A549 (cell line): ENCODE data around the gene MYBPHL. TPM values are rescaled to one million over a fixed set of nuclear protein-coding genes. Genes with fewer than 3 reads are reported as not detected.

Source experiments
- ATAC-seq, 2 experiments: fragments of 200-7000 bp in 1 of 2; fragments of >200 bp in 1 of 2; cut with Nextera tagmentation in 1 of 2; cut with Tn5 transposase in 1 of 2; 3 replicates each; pipeline versions ENCODE4 v1.8.0 to v1.9.1; 2018 to 2020; ENCODE audit warnings: mild to moderate bottlenecking in 1 of 2, moderate library complexity in 1 of 2
- CTCF ChIA-PET: fragments of 300-600 bp; sonication (Branson Sonifier 250); formaldehyde crosslinking; extraction: SDS; loops from one replicate; lab custom pipeline; 2021; ENCODE audit warnings: antibody characterized with exemption, inconsistent platforms; lab: Yijun Ruan, JAX
- POLR2A ChIA-PET: fragments of 350-600 bp; formaldehyde crosslinking; extraction: SDS; loops from one replicate; lab custom pipeline; 2021; ENCODE audit warnings: antibody characterized with exemption, inconsistent platforms; lab: Yijun Ruan, JAX
- DNase-seq, 2 experiments: peaks; one replicate each; pipeline versions ENCODE4 v3.0.0 to v3.0.0-alpha.2; 2011 to 2016; ENCODE audit warnings: low read depth in 1 of 2, low spot score in 1 of 2
- FAIRE-seq: peaks from 2 replicates; lab custom pipeline; 2011; peaks lifted over from hg19 to GRCh38; lab: Jason Lieb, UNC
- H3K27ac ChIP-seq, 2 experiments: fragments of >200 bp; sonication (Bioruptor Twin); formaldehyde crosslinking; 3 replicates each; pipeline ENCODE4 v1.5.1; 2016 to 2017
- H3K4me1 ChIP-seq: fragments of >200 bp; sonication (Bioruptor Twin); formaldehyde crosslinking; 3 replicates; pipeline ENCODE4 v1.6.1; 2016
- H3K4me2 ChIP-seq: fragments of >200 bp; sonication (Bioruptor Twin); formaldehyde crosslinking; 3 replicates; pipeline ENCODE4 v1.6.1; 2016
- H3K4me3 ChIP-seq: fragments of >200 bp; sonication (Bioruptor Twin); formaldehyde crosslinking; 3 replicates; pipeline ENCODE4 v1.5.1; 2016
- H3K9me3 ChIP-seq: fragments of >200 bp; sonication (Bioruptor Twin); formaldehyde crosslinking; 3 replicates; pipeline ENCODE4 v1.6.1; 2016
- CEBPB ChIP-seq, 2 experiments: fragments of >200 bp in 1 of 2; sonication (Bioruptor Twin) in 1 of 2; formaldehyde crosslinking in 1 of 2; IDR thresholded peaks; 2 replicates each; pipeline ENCODE4 v1.6.1; 2012 to 2016
- CHD4 ChIP-seq: fragments of 200-600 bp; sonication (generic); IDR thresholded peaks from 2 replicates; pipeline ENCODE4 v1.6.1; 2016; ENCODE audit warnings: antibody characterized with exemption, mild to moderate bottlenecking, borderline replicate concordance
- EHF ChIP-seq: fragments of 250-450 bp; sonication (Bioruptor Pico); IDR thresholded peaks from 2 replicates; pipeline ENCODE4 v1.5.0; 2020; ENCODE audit warnings: mild to moderate bottlenecking
- EHMT2 ChIP-seq: fragments of 200-600 bp; sonication (generic); IDR thresholded peaks from 2 replicates; pipeline ENCODE4 v1.6.1; 2016; ENCODE audit warnings: antibody characterized with exemption, low read depth, mild to moderate bottlenecking, moderate library complexity
- FOSL2 ChIP-seq, 2 experiments: fragments of 450-650 bp in 1 of 2; fragments of >200 bp in 1 of 2; sonication (Bioruptor Twin) in 1 of 2; formaldehyde crosslinking; IDR thresholded peaks; 2 replicates each; pipeline versions ENCODE4 v1.5.0 to v1.6.1; 2016 to 2020; ENCODE audit warnings: mild to moderate bottlenecking in 1 of 2, moderate library complexity in 1 of 2
- GATA3 ChIP-seq: IDR thresholded peaks from 2 replicates; pipeline ENCODE4 v1.6.1; 2012; ENCODE audit warnings: borderline replicate concordance
- KDM1A ChIP-seq: fragments of 200-600 bp; sonication (generic); IDR thresholded peaks from 2 replicates; pipeline ENCODE4 v1.6.1; 2016; ENCODE audit warnings: low read depth, mild to moderate bottlenecking
- KDM5A ChIP-seq: fragments of 200-600 bp; sonication (generic); IDR thresholded peaks from 2 replicates; pipeline ENCODE4 v1.6.1; 2016; ENCODE audit warnings: antibody characterized with exemption, mild to moderate bottlenecking
- RAD21 ChIP-seq, 2 experiments: fragments of >200 bp in 1 of 2; sonication (Bioruptor Twin) in 1 of 2; formaldehyde crosslinking in 1 of 2; IDR thresholded peaks in 1 of 2; conservative IDR thresholded peaks in 1 of 2; 2 replicates in 1 of 2; 3 replicates in 1 of 2; pipeline ENCODE4 v1.6.1; 2012 to 2018; ENCODE audit warnings: inconsistent platforms in 1 of 2
- SMC3 ChIP-seq: fragments of >200 bp; sonication (Bioruptor Twin); formaldehyde crosslinking; IDR thresholded peaks from 3 replicates; pipeline ENCODE4 v1.6.1; 2018; ENCODE audit warnings: inconsistent platforms
- TFCP2L1 ChIP-seq: fragments of 250-450 bp; sonication (Bioruptor Pico); IDR thresholded peaks from 2 replicates; pipeline ENCODE4 v1.5.0; 2021; ENCODE audit warnings: mild to moderate bottlenecking
- TP53 ChIP-seq: fragments of 250-450 bp; sonication (Bioruptor Pico); IDR thresholded peaks from 2 replicates; pipeline ENCODE4 v1.5.0; 2021; ENCODE audit warnings: mild to moderate bottlenecking, moderate library complexity
- ZNF302 ChIP-seq: fragments of 250-450 bp; sonication (Bioruptor Pico); IDR thresholded peaks from 2 replicates; pipeline ENCODE4 v1.9.0; 2021; ENCODE audit warnings: inconsistent platforms, mild to moderate bottlenecking, moderate library complexity
- ZSCAN20 ChIP-seq: fragments of 250-450 bp; sonication (Bioruptor Pico); IDR thresholded peaks from 2 replicates; pipeline ENCODE4 v1.8.0; 2022; ENCODE audit warnings: mild to moderate bottlenecking, moderate library complexity
- WGBS: methylation state at CpG from one replicate; pipeline ENCODE4 v1.1.6; 2017; ENCODE audit errors: missing lambda C conversion rate; 5-methylcytosine and 5-hydroxymethylcytosine counted together
- polyA plus RNA-seq, 4 experiments: library from polyadenylated mRNA; depleted of rRNA in 3 of 4; stranded (reverse); fragments of >200 nt; fragmentation: RNase III in 1 of 4; extraction: RNeasy Plus Mini Kit Qiagen cat#74134 plus additional on column Dnase treatment in 1 of 4; gene quantifications; 2 replicates in 3 of 4; 3 replicates in 1 of 4; pipeline ENCODE4 v1.2.3, GENCODE V29; 2011 to 2017
- TF ChIP-seq, protein P1 (sequence below): IDR thresholded peaks from 2 replicates; pipeline ENCODE4 v1.6.1; 2012
- TF ChIP-seq, protein P2 (sequence below): IDR thresholded peaks from 2 replicates; pipeline ENCODE4 v1.6.1; 2012
- TF ChIP-seq, protein P3 (sequence below): fragments of >200 bp; sonication (Bioruptor Twin); formaldehyde crosslinking; IDR thresholded peaks from 2 replicates; pipeline ENCODE4 v1.6.1; 2016
- TF ChIP-seq, protein P4 (sequence below): fragments of >200 bp; sonication (Bioruptor Twin); formaldehyde crosslinking; IDR thresholded peaks from 3 replicates; pipeline ENCODE4 v1.6.1; 2016
- TF ChIP-seq, protein P5 (sequence below): fragments of >200 bp; sonication (Bioruptor Twin); formaldehyde crosslinking; IDR thresholded peaks from 3 replicates; pipeline ENCODE4 v1.5.1; 2016

The MYBPHL gene
- polyA plus RNA-seq, 2 of the 4 experiments (the other 2 are of a cell fraction), result not detected

DNA sequence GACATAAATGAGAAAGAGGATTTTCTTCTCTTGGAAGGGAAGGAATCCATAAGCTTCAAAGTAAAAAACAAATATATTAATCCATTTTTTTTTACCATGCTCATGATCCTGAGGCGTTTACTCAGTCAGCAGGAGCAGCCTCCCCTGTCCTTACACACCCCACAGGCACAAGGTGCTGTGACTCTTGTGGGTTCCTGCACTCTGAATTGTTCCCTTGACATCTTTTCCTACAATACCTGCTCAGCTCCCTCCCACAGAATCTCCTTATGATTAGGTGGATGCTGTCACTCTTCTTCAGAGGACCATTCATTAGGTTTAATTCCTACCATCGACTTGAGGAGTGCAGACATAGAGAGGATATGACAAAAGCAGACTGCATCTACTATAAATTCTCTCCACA, 13.8 kb downstream of the MYBPHL start:
- Histone ChIP-seq H3K4me3 (no peak overlapping the region), H3K27ac (no peak overlapping the region), H3K9me3 (no peaks in the 10 kb centered on the region), H3K4me1 (no peaks in the 10 kb centered on the region), H3K4me2 (no peak overlapping the region)
- POLR2A ChIA-PET, result interaction anchor here (1.7 kb wide), 1 partner anchor 10 kb away, joined by 6 read pairs; the partner anchor contains the start of gene PSRC1
- ATAC-seq (no peak), FAIRE-seq (no peak), DNase-seq (no peak)
- CTCF ChIA-PET, result interaction anchor here (0.6 to 1.3 kb wide), 2 partner anchors 11 to 21 kb away, joined by 3 read pairs; no protein-coding TSS in a partner anchor
- 42% methylated on average over 2 of the region's 2 CpGs for WGBS
- no peak for TF ChIP-seq RAD21 (conservative IDR thresholded peaks at IDR 0.05 in 1 of 2, IDR thresholded peaks at IDR 0.05 in 1 of 2)

DNA sequence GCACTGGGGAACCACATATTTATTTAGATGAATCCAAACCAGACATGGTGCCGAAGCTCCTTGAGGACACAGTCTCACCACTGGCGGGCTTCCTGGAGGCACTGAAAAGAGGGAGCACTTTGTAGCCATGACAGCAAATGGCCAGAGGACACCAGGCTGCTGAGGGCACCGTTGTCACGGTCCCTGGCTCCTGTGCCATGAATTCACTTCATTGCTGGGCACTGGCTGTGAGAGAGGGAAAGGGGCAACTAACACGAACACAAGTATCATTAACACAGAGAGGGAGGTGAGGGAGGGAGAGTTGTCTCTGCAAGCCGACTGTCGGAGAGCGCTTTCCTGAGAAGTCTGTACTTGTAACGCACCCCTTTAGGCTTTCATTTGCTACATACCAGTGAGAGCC, 14.4 kb downstream of the MYBPHL start:
- Histone ChIP-seq H3K4me1 (no peaks in the 10 kb centered on the region), H3K27ac (no peak overlapping the region), H3K4me3 (no peak overlapping the region), H3K9me3 (no peaks in the 10 kb centered on the region), H3K4me2 (no peak overlapping the region)
- no peak for DNase-seq
- TF ChIP-seq, protein P1, sequence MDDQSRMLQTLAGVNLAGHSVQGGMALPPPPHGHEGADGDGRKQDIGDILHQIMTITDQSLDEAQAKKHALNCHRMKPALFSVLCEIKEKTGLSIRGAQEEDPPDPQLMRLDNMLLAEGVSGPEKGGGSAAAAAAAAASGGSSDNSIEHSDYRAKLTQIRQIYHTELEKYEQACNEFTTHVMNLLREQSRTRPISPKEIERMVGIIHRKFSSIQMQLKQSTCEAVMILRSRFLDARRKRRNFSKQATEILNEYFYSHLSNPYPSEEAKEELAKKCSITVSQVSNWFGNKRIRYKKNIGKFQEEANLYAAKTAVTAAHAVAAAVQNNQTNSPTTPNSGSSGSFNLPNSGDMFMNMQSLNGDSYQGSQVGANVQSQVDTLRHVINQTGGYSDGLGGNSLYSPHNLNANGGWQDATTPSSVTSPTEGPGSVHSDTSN, result no peak
- TF ChIP-seq KDM5A (no peak), EHMT2 (no peak)
- 85% methylated on average over 7 of the region's 9 CpGs for WGBS
- FAIRE-seq, result no peak
- POLR2A ChIA-PET, result interaction anchor here (1.7 kb wide), 1 partner anchor 9 kb away, joined by 6 read pairs; the partner anchor contains the start of gene PSRC1
- ATAC-seq, result no peak
- CTCF ChIA-PET, result interaction anchor here (0.6 to 1.3 kb wide), 2 partner anchors 12 to 21 kb away, joined by 3 read pairs; no protein-coding TSS in a partner anchor

DNA sequence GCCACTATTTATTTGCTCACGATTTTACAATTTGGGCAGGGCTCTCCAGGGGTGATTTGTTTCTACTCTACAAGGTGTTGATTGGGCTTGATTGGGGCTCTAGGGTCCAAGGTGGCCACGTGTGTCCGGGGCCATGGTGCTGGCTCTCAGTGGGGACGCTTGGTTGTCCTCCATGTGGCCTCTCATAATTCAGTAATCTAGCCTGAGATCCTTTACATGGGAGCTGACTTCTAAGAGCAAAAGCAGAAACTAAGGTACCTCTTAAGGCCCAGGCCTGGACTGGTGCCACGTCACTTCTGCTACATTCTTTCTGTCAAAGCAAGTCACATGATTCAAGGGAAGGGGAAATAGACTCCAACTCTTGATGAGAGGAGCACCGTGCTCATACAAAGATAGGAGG, 15.8 kb downstream of the MYBPHL start:
- TF ChIP-seq TFCP2L1 (CRISPR knock-in tag) (no peak), ZSCAN20 (CRISPR knock-in tag) (no peak), FOSL2 (IDR thresholded peaks at IDR 0.05) (no peak), FOSL2 (CRISPR knock-in tag; IDR thresholded peaks at IDR 0.05) (no peak), CEBPB (IDR thresholded peaks at IDR 0.05) (no peak), KDM1A (no peak), TP53 (CRISPR knock-in tag) (no peak), GATA3 (no peak), SMC3 (no peak), EHF (no peak), CHD4 (no peak), ZNF302 (CRISPR knock-in tag) (no peak)
- TF ChIP-seq, protein P2, sequence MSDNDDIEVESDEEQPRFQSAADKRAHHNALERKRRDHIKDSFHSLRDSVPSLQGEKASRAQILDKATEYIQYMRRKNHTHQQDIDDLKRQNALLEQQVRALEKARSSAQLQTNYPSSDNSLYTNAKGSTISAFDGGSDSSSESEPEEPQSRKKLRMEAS, result no peak
- TF ChIP-seq, protein P3, sequence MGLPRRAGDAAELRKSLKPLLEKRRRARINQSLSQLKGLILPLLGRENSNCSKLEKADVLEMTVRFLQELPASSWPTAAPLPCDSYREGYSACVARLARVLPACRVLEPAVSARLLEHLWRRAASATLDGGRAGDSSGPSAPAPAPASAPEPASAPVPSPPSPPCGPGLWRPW, result no peak
- TF ChIP-seq, protein P4, sequence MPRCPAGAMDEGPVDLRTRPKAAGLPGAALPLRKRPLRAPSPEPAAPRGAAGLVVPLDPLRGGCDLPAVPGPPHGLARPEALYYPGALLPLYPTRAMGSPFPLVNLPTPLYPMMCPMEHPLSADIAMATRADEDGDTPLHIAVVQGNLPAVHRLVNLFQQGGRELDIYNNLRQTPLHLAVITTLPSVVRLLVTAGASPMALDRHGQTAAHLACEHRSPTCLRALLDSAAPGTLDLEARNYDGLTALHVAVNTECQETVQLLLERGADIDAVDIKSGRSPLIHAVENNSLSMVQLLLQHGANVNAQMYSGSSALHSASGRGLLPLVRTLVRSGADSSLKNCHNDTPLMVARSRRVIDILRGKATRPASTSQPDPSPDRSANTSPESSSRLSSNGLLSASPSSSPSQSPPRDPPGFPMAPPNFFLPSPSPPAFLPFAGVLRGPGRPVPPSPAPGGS, result no peak
- TF ChIP-seq, protein P5, sequence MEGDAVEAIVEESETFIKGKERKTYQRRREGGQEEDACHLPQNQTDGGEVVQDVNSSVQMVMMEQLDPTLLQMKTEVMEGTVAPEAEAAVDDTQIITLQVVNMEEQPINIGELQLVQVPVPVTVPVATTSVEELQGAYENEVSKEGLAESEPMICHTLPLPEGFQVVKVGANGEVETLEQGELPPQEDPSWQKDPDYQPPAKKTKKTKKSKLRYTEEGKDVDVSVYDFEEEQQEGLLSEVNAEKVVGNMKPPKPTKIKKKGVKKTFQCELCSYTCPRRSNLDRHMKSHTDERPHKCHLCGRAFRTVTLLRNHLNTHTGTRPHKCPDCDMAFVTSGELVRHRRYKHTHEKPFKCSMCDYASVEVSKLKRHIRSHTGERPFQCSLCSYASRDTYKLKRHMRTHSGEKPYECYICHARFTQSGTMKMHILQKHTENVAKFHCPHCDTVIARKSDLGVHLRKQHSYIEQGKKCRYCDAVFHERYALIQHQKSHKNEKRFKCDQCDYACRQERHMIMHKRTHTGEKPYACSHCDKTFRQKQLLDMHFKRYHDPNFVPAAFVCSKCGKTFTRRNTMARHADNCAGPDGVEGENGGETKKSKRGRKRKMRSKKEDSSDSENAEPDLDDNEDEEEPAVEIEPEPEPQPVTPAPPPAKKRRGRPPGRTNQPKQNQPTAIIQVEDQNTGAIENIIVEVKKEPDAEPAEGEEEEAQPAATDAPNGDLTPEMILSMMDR, result no peak
- WGBS, result 66% methylated on average over 6 of the region's 6 CpGs
- ChIA-PET CTCF (interaction anchor here (1.2 kb wide), 1 partner anchor 14 kb away, joined by 3 read pairs; no protein-coding TSS in a partner anchor), POLR2A (no interaction called here)
- no peak overlapping the region for H3K4me2 ChIP-seq
- FAIRE-seq (no peak), ATAC-seq (no peak), DNase-seq (no peak)
- no peaks in the 10 kb centered on the region for H3K9me3 ChIP-seq
- H3K4me1 ChIP-seq, result no peaks in the 10 kb centered on the region
- H3K27ac ChIP-seq, result no peak overlapping the region
- H3K4me3 ChIP-seq, result no peak overlapping the region
